H1 (cell line): ENCODE data around the gene NRROS. TPM values are rescaled to one million over a fixed set of nuclear protein-coding genes. Genes with fewer than 3 reads are reported as not detected.

Experiments
- CTCF ChIA-PET: fragments of 300-600 bp; sonication (Branson Sonifier 250); formaldehyde crosslinking; loops from one replicate; lab custom pipeline; 2021; ENCODE audit not compliant: partially characterized antibody; lab: Charles Lee
- POLR2A ChIA-PET: fragments of 300-600 bp; sonication (Branson Sonifier 250); formaldehyde crosslinking; loops from one replicate; lab custom pipeline; 2021; ENCODE audit warnings: inconsistent platforms; ENCODE audit not compliant: partially characterized antibody; lab: Charles Lee
- DNase-seq, 2 experiments: peaks; one replicate each; pipeline versions ENCODE4 v3.0.0 to v3.0.0-alpha.2; 2010 to 2022; ENCODE audit warnings: low spot score in 2 of 2, low read depth in 1 of 2, mixed read lengths in 1 of 2
- FAIRE-seq: peaks from 2 replicates; lab custom pipeline; 2011; peaks lifted over from hg19 to GRCh38; lab: Jason Lieb, UNC
- H2AFZ ChIP-seq: 2 replicates; pipeline ENCODE4 v1.8.1; 2012; ENCODE audit warnings: low read length, inconsistent platforms
- H2AK5ac ChIP-seq: 2 replicates; pipeline ENCODE4 v1.6.1; 2013; ENCODE audit warnings: low read depth, low read length
- H2BK120ac ChIP-seq: replicated peaks from 2 replicates; pipeline ENCODE3; 2013; ENCODE audit warnings: low read depth, low read length, inconsistent platforms
- H2BK12ac ChIP-seq: 2 replicates; pipeline ENCODE4 v1.6.1; 2013; ENCODE audit warnings: low read depth, low read length
- H2BK15ac ChIP-seq: 2 replicates; pipeline ENCODE4 v1.6.1; 2013; ENCODE audit warnings: low read length
- H2BK20ac ChIP-seq: 2 replicates; pipeline ENCODE4 v1.6.1; 2013; ENCODE audit warnings: low read length
- H2BK5ac ChIP-seq: 2 replicates; pipeline ENCODE4 v1.6.1; 2013; ENCODE audit warnings: low read depth, low read length
- H3K14ac ChIP-seq: 2 replicates; pipeline ENCODE4 v1.6.1; 2013; ENCODE audit warnings: inconsistent platforms; ENCODE audit not compliant: insufficient read length
- H3K18ac ChIP-seq: 2 replicates; pipeline ENCODE4 v1.6.1; 2013; ENCODE audit warnings: low read length; ENCODE audit errors: extremely low read depth
- H3K23ac ChIP-seq: 2 replicates; pipeline ENCODE4 v1.6.1; 2013; ENCODE audit warnings: inconsistent platforms; ENCODE audit not compliant: insufficient read length
- H3K23me2 ChIP-seq: 2 replicates; pipeline ENCODE4 v1.6.1; 2013; ENCODE audit warnings: low read depth, low read length
- H3K27ac ChIP-seq: 2 replicates; pipeline ENCODE4 v1.6.1; 2011; ENCODE audit warnings: low read depth, low read length, inconsistent platforms
- H3K27me3 ChIP-seq, 4 experiments: replicated peaks in 1 of 4; 1 replicate in 1 of 4; 2 replicates in 3 of 4; pipeline versions ENCODE4 v1.6.1 to v1.8.1; 2011 to 2013; ENCODE audit warnings: low read length in 3 of 4, mild to moderate bottlenecking in 3 of 4, inconsistent platforms in 2 of 4, mixed read lengths in 2 of 4, moderate library complexity in 1 of 4; ENCODE audit not compliant: control insufficient read depth in 3 of 4, insufficient read depth in 3 of 4; ENCODE audit errors: extremely low read depth in 1 of 4
- H3K36me3 ChIP-seq, 4 experiments: 2 replicates each; pipeline versions ENCODE4 v1.6.1 to v1.8.1; 2011 to 2013; ENCODE audit warnings: mild to moderate bottlenecking in 4 of 4, low read length in 3 of 4, moderate library complexity in 2 of 4, control low read depth in 1 of 4, inconsistent platforms in 1 of 4; ENCODE audit not compliant: insufficient read depth in 4 of 4, control insufficient read depth in 2 of 4
- H3K4ac ChIP-seq: replicated peaks from 2 replicates; pipeline ENCODE3; 2013; ENCODE audit warnings: low read length, low read depth, mixed read lengths, inconsistent platforms; ENCODE audit not compliant: insufficient read length
- H3K4me1 ChIP-seq, 4 experiments: replicated peaks in 1 of 4; 1 replicate in 1 of 4; 2 replicates in 3 of 4; pipeline versions ENCODE4 v1.6.1 to v1.8.1; 2011 to 2013; ENCODE audit warnings: low read length in 3 of 4, inconsistent platforms in 2 of 4, mixed read lengths in 1 of 4; ENCODE audit not compliant: insufficient read depth in 4 of 4, control insufficient read depth in 3 of 4
- H3K4me2 ChIP-seq, 2 experiments: 2 replicates each; pipeline versions ENCODE4 v1.6.1 to v1.8.1; 2011 to 2013; ENCODE audit warnings: low read depth in 2 of 2, low read length in 2 of 2, control low read depth in 1 of 2, inconsistent platforms in 1 of 2, mild to moderate bottlenecking in 1 of 2; ENCODE audit not compliant: insufficient read depth in 1 of 2
- H3K4me3 ChIP-seq, 4 experiments: fragments of 200-600, 300-600 bp in 1 of 4; sonication (generic), shearing (Covaris generic), sonication (Bioruptor Twin) in 1 of 4; 2 replicates each; pipeline versions ENCODE4 v1.5.1 to v1.8.1; 2011 to 2016; ENCODE audit warnings: low read length in 4 of 4, low read depth in 3 of 4, control low read depth in 2 of 4, inconsistent platforms in 2 of 4, mild to moderate bottlenecking in 2 of 4, mixed read lengths in 1 of 4, moderate library complexity in 1 of 4; ENCODE audit not compliant: insufficient read depth in 2 of 4; ENCODE audit errors: extremely low read depth in 1 of 4
- H3K56ac ChIP-seq: replicated peaks from 2 replicates; pipeline ENCODE3; 2013; ENCODE audit warnings: low read depth, mild to moderate bottlenecking, mixed read lengths, low read length, inconsistent platforms; ENCODE audit not compliant: insufficient read length
- H3K79me1 ChIP-seq: 2 replicates; pipeline ENCODE4 v1.6.1; 2013; ENCODE audit warnings: low read depth, low read length, control low read depth
- H3K79me2 ChIP-seq, 2 experiments: 2 replicates each; pipeline versions ENCODE4 v1.6.1 to v1.8.1; 2012 to 2013; ENCODE audit warnings: low read length in 2 of 2, mild to moderate bottlenecking in 2 of 2, inconsistent platforms in 1 of 2; ENCODE audit not compliant: insufficient read depth in 2 of 2, control insufficient read depth in 1 of 2
- H3K9ac ChIP-seq, 4 experiments: replicated peaks in 1 of 4; 1 replicate in 1 of 4; 2 replicates in 3 of 4; pipeline versions ENCODE4 v1.6.1 to v1.8.1; 2011 to 2013; ENCODE audit warnings: low read depth in 3 of 4, low read length in 3 of 4, control low read depth in 2 of 4, mild to moderate bottlenecking in 2 of 4, moderate library complexity in 2 of 4, inconsistent platforms in 1 of 4; ENCODE audit errors: extremely low read depth in 1 of 4
- H3K9me3 ChIP-seq, 2 experiments: 2 replicates each; pipeline versions ENCODE4 v1.6.1 to v1.8.1; 2012 to 2013; ENCODE audit warnings: mild to moderate bottlenecking in 2 of 2, moderate library complexity in 2 of 2, control low read depth in 1 of 2, inconsistent platforms in 1 of 2, low read depth in 1 of 2, low read length in 1 of 2, mixed read lengths in 1 of 2; ENCODE audit not compliant: insufficient read depth in 2 of 2
- H4K20me1 ChIP-seq, 2 experiments: replicated peaks in 1 of 2; 2 replicates each; pipeline versions ENCODE3 to v1.8.1; 2011 to 2013; ENCODE audit warnings: inconsistent platforms in 2 of 2, low read length in 2 of 2, mild to moderate bottlenecking in 1 of 2; ENCODE audit not compliant: insufficient read depth in 2 of 2, control insufficient read depth in 1 of 2
- H4K5ac ChIP-seq: 2 replicates; pipeline ENCODE4 v1.6.1; 2013; ENCODE audit warnings: low read length, low read depth, mixed read lengths, inconsistent platforms; ENCODE audit not compliant: insufficient read length
- H4K8ac ChIP-seq: 2 replicates; pipeline ENCODE4 v1.8.0; 2013; ENCODE audit warnings: mild to moderate bottlenecking, moderate library complexity, low read length, inconsistent platforms; ENCODE audit not compliant: insufficient read depth; ENCODE audit errors: extremely low read depth
- H4K91ac ChIP-seq: replicated peaks from 2 replicates; pipeline ENCODE3; 2013; ENCODE audit warnings: low read length, mixed read lengths, inconsistent platforms; ENCODE audit not compliant: insufficient read length
- ATF3 ChIP-seq: IDR thresholded peaks from 2 replicates; pipeline ENCODE4 v1.6.1; 2011; ENCODE audit warnings: low read depth, mild to moderate bottlenecking, low read length; ENCODE audit not compliant: insufficient read depth
- CTBP2 ChIP-seq: IDR thresholded peaks from 2 replicates; pipeline ENCODE4 v1.7.0; 2011; ENCODE audit warnings: borderline replicate concordance, mild to moderate bottlenecking, moderate library complexity, mixed read lengths, low read length; ENCODE audit not compliant: insufficient read depth, insufficient read length
- RFX5 ChIP-seq: IDR thresholded peaks from 2 replicates; pipeline ENCODE4 v1.6.1; 2011; ENCODE audit warnings: low read depth, low read length, improper control_type of control experiment, borderline replicate concordance
- WGBS, 2 experiments: shearing (Covaris generic) in 1 of 2; methylation state at CpG; one replicate each; pipeline versions ENCODE4 v1.1.6 to v1.1.7; 2013 to 2015; ENCODE audit warnings: low lambda C conversion rate in 2 of 2, mixed read lengths in 2 of 2, inconsistent platforms in 1 of 2, low coverage in 1 of 2, missing lambda C conversion rate in 1 of 2; ENCODE audit not compliant: insufficient replicate concordance in 2 of 2, insufficient coverage in 1 of 2, insufficient read length in 1 of 2; ENCODE audit errors: extremely low coverage in 1 of 2, missing lambda C conversion rate in 1 of 2; 5-methylcytosine and 5-hydroxymethylcytosine counted together
- polyA plus RNA-seq, 7 experiments: library from polyadenylated mRNA; depleted of rRNA in 3 of 7; stranded (reverse) in 5 of 7; unstranded in 2 of 7; fragments of >200 nt in 5 of 7; fragments of 200-250 nt in 2 of 7; gene quantifications; 1 replicate in 5 of 7; 2 replicates in 1 of 7; 4 replicates in 1 of 7; pipeline versions ENCODE4 v1.2.1 to v1.2.3, GENCODE V29; 2011 to 2013; ENCODE audit warnings: missing spikeins in 2 of 7, mixed read lengths in 2 of 7
- total RNA-seq: library from RNA; stranded (reverse); fragmentation: NEBNext Ultra II Directional; extraction: Animal tissue kit (Norgen Biotek cat#: 25700); gene quantifications from 2 replicates; pipeline ENCODE4 v1.2.1, GENCODE V29; 2021

The NRROS gene
- total and polyA plus RNA-seq, 2 of the 8 experiments (the other 6 are each of a cell fraction or from before 2014, with no cell fraction given) = 5.3 to 7.3 TPM

- 92% methylated on average over 13 of the region's 13 CpGs; no CpG with 5 or more reads in 1 of the 2 experiments for WGBS, 2 experiments
- no peak overlapping the region for H2AK5ac ChIP-seq
- no peak overlapping the region for H2BK15ac ChIP-seq
- POLR2A ChIA-PET = interaction anchor here (1.6 kb wide), 1 partner anchor 78 kb away, joined by 3 read pairs; the partner anchor contains the start of gene PAK2
- H3K18ac ChIP-seq = no peak overlapping the region
- no peak for FAIRE-seq
- no peaks in the 10 kb centered on the region for H4K20me1 ChIP-seq
- H3K56ac ChIP-seq = no peak overlapping the region
- no peak overlapping the region for H2BK12ac ChIP-seq
- no peak overlapping the region for H2BK5ac ChIP-seq
- H3K23me2 ChIP-seq = no peaks in the 10 kb centered on the region
- H3K14ac ChIP-seq = no peak overlapping the region
- DNase-seq = no peak
- H3K9me3 ChIP-seq = no peaks in the 10 kb centered on the region
- H3K4me1 ChIP-seq = peaks cover 0 to 8% (median 2%) of the 10 kb centered on the region in 4 experiments; a peak in 5 of 7 replicates
- H3K4me3 ChIP-seq = no peak overlapping the region
- no peaks in the 10 kb centered on the region for H3K79me2 ChIP-seq
- H2AFZ ChIP-seq = no peak overlapping the region
- no peak overlapping the region for H4K91ac ChIP-seq
- no peak overlapping the region for H2BK120ac ChIP-seq
- CTCF ChIA-PET = interaction anchor here (0.6 to 6.6 kb wide), 6 partner anchors 8 to 124 kb away, joined by 3 to 25 read pairs (median 5); no protein-coding TSS in a partner anchor
- H3K4ac ChIP-seq = no peak overlapping the region
- H3K27me3 ChIP-seq = no peaks in the 10 kb centered on the region
- H3K9ac ChIP-seq = no peak overlapping the region
- no peak overlapping the region for H2BK20ac ChIP-seq
- no peak overlapping the region for H3K23ac ChIP-seq
- no peak overlapping the region for H4K8ac ChIP-seq
- H3K36me3 ChIP-seq = no peaks in the 10 kb centered on the region
- no peak overlapping the region for H4K5ac ChIP-seq
- H3K4me2 ChIP-seq = no peak overlapping the region
- H3K27ac ChIP-seq = no peak overlapping the region
- H3K79me1 ChIP-seq = no peaks in the 10 kb centered on the region
- no peak for TF ChIP-seq CTBP2
- no peak for TF ChIP-seq ATF3
- TF ChIP-seq RFX5 = no peak
These were observed 22.5 kb downstream of the NRROS start for GRCh38 chr3:196662033-196662432.
